OCI-M1 (cell line): ENCODE results near the gene HTR1B.
A peak's percentile ranks its signal among the peaks of the same experiment; 100 is the strongest.

Experiments used
- DNase-seq: peaks from one replicate; lab custom pipeline; 2025; lab: John Stamatoyannopoulos, UW

HTR1B gene

DNA sequence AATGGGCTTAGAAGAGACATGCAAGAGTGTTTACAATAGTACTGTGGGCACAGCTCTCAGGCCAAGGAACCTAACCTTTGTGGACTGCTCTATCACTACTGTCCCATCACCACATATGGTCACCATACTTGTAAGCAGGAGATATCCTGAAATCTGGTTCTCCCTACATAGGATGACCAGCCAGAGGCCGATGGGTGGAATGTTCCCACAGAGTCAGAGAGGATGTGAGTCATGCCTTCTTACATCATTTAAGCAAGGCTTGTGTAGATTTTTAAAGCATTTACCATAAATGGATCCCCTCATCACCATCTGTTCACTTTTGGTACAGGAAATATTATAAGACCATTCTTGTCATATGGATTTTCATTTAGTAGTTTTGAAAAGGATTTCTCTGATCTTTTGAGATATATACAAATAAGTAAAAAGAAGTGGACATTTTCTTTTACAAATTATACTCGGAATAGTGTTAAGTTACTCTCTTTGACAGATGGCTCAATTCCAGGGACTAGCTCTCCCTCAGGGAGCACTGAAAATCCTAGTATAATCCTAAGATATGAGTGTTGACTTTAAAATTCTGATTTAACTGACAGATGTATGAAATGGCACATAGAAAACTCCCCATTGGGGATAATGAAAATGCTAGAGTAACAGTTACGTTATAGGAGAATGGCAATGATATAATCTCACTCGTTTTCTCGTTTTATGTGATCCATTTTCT lies 6.6 kb downstream of the HTR1B start:
- DNase-seq: peak; percentile 35

DNA sequence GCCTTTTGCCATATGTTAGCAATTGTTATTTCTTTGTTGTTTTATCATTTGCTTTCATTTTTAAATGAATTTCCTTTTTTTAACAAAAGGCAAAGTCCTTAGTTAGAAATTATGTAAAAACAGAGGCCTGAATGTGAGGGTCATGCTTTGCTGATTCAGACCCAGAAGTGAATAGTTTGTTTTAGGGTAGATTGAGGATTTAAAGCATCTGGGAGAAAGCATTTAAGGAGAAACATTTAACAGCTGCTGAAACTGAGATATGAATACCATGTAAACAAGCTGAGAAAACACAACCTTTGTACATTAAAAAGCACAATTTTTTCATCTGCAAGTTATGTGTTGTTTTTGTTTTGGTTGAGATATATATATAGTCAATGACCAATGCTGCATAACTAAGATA lies 8.0 kb downstream of the HTR1B start:
- no peak for DNase-seq

DNA sequence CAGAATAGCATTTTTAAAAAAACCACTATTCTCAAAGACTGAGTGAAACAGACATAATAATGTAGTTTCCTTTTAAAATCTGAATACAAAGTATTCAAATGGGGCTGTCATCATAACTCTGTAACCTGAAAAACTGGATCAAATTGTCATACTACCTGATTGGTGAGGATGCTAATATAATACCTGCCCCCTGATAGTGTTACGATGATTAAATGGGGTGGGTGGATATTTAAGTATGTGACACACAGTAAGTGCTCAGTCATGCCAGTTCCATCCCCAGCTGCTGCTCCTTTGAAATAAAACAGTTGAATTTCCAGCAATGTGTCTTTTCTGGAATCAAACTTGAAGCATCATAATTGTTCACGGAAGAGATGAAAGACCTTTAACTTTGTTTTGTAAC lies 8.9 kb downstream of the HTR1B start:
- no peak for DNase-seq

DNA sequence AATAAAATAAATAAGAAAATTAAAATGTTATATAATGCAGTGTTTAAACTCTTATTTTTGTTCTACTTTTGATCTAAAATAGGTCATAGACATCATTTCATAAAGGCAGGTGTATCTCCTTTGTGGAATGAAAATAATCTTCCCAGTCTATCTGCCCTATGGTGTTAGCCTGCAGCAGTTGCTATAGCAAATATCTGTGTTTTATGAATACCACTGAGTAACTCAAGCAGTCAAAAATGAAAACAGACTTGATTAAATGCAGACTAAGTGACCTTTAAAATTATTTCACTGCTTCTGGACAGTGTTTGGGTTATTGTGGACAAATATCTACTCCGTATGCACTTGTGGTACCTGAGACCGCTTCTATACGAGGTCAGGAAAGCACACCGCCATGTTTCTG lies 11.8 kb downstream of the HTR1B start:
- DNase-seq: no peak

DNA sequence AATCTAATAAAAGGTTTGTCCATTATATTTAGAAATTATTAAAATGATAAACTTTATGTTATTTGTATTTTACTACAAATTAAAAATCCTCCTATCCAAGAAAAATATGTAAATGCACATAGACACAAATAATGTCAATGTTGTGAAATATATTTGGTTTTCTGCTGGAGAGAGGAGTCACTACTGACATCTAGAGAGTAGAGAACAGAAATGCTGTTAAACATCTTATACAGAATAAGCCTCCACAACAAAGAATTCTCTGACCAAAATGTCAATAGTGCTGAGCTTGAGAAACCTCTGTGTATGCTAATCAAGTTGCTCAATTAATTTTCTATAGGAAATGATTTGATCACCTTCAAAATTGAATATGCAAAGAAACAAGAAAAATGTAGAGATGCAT lies 12.4 kb downstream of the HTR1B start:
- peak; percentile 45 for DNase-seq

DNA sequence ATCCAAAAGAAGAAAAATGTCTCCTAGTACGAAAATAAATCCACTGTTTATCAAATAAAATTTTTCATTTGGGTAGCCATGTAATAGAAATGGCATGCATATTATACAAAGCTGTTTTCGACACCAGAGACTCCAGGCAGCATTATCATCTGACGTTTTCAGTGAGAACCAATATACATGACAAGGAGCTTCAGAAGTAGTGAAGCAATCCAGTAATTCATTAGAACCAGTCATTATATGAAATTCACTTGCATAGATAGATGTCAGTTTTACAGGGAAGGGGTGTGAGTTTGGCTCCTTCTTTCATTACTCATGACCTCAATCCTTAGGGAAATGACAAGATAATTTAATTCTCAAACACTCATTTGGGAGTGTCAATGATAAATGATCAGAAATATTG lies 14.7 kb downstream of the HTR1B start:
- no peak for DNase-seq

DNA sequence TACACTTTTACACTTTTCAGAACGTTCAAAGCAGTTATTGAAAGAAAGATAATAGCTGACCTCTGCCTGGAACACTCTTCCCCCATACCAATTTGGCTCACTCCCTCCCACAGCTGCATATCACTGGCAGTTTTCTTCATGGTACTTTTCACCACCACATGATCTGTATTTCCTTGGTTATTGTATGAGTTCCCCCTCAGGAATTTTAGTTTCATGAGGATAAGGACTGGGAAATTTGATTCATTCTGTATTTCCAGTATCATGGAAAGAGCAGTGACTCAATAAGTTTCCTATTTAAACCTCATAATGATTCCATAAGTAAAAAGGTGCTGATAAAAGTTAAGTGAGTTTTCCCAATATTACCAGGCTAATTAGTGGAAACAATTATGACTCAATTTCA lies 16.0 kb downstream of the HTR1B start:
- no peak for DNase-seq

DNA sequence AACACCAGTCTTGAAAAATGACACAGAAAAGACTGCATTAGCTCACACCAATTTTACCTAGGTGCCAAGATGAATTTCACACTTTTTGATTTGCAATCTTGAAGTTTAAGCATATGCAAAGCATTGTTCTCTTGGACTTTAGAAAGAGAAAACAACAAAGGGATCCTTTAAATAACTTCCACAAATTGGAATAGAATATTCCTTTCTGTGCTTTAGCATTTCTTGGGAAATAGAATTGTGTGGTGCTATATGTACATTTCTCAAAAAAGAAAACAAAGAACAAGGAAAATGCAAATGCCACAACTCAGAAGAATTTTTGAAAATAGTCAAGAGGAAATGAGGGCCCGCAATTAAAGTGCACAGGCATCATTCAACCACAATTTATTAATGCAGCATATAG lies 17.0 kb downstream of the HTR1B start:
- no peak for DNase-seq

DNA sequence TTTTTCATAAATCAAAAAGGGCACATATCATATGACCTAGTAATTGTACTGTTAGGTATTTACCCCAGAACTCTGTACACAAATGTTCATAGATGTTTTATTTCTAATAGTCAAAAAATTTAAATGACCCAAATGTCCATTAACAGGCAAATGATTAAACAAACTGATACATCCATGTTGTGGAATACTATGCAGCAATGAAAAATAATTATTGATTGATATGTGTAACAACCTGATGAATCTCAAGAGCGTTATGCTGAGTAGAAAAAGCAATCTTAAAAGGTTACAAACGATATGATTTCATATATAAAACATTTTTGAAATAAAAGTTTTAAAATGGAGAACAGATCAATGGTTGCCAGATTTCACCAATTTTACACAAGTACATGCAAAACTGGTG lies 18.1 kb downstream of the HTR1B start:
- no peak for DNase-seq

DNA sequence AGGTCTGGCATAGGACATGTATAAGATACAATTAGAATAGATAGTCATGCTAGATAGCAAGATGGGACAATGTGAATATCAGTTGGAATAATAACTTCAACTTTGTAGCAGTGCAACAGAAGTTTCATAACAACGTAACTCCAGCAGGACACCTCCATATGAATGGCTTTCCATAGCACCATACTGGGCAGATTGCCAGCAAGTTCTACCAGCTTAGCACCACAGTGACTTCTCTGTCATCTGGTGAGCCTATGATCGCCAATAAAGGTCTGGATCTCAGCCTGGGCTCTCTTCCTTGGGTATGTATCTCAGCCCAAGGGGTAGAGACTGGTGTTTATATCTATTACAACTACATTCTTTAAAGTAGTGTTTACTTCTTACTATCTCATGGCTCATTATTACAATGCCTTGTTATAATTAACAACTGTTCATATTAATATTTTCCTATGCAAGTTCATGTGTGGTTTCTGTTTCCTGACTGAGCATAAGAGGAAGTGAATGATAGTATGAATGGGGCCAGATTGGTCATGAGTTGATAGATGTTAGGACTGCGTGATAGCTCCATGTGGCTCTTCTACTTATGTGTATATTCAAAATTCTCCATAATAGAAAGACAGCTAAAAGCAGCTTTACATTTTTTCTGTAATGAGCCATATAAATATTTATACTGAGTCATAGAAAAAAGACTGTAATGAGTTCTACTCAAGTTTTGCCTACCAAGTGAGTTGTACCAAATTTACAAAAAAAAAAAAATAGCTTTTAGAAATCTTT lies 22.9 kb downstream of the HTR1B start:
- peak; percentile 49 for DNase-seq

DNA sequence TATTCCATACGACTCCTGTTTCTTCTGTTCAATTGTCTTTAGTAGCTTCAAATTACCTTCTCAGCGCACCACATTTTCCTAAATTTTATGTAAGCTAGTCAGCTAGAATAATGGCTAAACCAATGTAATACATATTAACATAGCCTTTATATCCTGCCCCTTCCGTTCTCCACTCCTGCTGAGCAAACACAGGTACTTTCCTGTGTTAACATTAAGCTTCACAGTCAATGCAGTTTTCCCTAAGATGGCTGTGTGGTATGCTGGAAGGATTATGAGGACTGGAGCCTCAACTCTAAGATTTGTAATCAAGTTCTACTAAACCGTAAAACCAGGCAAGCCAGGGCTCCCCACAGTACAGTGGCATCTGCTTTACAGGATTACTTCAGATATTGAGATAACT lies 29.4 kb downstream of the HTR1B start:
- no peak for DNase-seq

DNA sequence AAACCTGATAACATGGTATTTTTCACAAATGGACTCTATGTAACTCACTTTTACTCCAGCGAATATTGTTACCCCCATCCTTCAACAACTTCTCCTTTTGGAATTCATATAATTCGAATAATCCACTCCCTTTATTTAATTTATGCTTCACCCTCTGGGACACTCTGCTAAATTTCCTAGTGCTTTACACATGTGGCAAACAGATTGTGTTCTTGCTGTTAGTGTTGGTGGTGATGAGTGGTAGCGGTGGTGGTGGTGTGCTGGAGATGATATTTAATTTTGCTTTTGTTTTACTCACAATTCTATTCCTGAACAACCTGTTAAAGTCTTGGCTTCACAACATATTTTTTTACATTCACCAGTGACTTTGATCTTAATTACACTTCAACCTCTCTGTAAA lies 32.8 kb downstream of the HTR1B start:
- no peak for DNase-seq

DNA sequence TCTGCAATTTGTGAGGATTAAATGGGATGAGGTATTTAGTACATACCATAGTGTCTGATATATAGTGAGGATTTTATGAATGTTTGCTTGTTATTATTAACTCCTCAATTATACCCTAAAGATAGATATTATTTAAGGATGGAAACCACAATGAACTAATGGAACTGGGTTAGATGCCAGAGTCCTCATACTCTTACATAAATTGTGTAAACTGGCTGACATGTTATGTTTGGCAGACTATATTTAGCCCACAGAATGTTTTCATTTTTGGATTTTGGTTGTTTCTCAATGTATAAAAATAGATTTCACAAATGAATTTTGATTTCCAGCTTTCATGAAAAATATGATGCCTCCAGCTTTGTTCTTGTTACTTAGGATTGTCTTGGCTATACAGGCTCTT lies 37.6 kb downstream of the HTR1B start:
- DNase-seq: no peak

DNA sequence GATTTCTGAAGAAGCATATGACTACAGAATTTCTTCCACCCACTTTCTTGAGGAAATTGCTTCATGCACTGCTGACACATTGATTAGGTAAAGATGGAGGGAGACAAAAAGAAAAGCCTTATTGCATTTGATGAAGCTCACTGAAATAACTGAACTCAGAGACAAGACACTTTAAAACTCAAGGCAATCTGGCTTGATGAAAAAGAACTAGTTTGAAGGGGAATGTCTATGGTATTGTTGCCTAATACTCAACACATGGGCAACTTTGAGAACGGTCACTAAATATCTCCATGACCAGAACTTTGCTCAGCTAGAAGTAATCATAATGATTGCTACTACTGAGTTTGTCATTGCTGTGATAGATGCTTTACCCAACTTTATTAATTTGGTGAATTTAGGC lies 38.1 kb downstream of the HTR1B start:
- DNase-seq: no peak

DNA sequence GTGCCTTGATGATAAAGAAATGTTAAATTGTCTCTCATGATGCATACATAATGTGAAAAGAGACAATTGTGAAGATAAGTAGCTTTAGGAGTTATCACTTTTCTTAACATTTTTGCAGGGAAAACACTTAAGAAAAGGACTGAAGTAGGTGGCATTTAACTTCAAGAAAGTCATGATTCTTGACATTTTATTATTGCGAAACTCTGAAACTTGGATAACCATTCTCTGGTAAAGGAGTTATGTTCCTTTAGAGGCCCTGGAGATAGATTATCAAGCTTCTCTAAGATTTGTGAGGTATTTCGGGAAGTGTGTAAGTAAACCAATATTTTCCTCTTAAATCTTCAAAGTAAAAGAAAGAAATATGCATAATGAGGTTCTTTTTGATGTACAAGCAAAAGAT lies 38.5 kb downstream of the HTR1B start:
- DNase-seq: no peak

DNA sequence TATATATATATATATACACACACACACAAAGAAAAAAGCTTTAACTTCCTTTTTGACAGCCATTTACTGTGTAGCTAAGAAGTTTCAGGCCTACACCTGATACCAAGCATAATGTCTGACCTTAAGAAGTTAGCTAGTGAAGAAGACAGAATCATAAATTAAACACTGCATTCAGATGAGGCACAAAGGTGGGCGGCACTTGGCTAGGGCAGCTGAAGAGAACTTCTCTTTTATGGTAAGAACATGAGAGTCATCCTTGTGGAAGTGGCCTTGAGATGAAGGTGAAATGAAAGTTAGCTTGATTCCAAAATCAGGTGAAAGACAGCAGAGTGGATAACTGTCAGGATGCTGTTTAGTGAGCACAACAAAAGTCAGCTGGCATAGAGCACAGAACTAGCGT lies 46.5 kb downstream of the HTR1B start:
- DNase-seq: no peak

DNA sequence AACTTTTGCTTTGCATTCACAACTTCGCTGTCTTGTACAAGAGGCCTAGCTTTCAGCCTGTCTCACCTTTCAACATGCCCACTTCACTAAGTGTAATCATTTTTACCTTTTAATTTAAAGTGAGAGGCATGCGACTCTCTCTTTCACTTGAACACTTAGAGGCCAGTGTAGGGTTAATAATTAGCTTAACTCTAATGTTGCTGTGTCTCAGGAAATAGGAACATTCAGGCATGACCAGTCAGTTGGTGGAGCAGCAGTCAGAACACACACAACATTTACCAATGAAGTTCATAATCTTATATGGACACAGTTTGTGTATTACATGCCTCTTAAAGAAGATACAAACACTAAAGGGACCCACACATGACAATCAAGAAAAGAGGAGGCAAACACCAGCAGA lies 47.6 kb downstream of the HTR1B start:
- DNase-seq: no peak
